ENCODE measurements around the gene MCOLN3.
"Not testable (repeated sequence)": the region's sequence is repeated elsewhere in the genome, so short reads cannot be mapped to it uniquely, and the experiment has no call there.

The MCOLN3 gene

GRCh38 chr1:85024736-85025135, 23.6 kb downstream of the MCOLN3 start:
- H3K27ac ChIP-seq (ENCODE audit: low read depth, low read length): no peak overlapping the region
- H3K4me1 ChIP-seq (ENCODE audit: control insufficient read depth in 1 of 2, insufficient read depth in 2 of 2, low read length in 2 of 2): no peaks in the 10 kb centered on the region
- H3K4me3 ChIP-seq (ENCODE audit: low read depth in 1 of 2, low read length in 2 of 2): no peak overlapping the region
- H3K27me3 ChIP-seq (ENCODE audit: control insufficient read depth in 1 of 2, insufficient read depth in 2 of 2, low read length in 2 of 2): no peaks in the 10 kb centered on the region
- H3K9me3 ChIP-seq (ENCODE audit: control insufficient read depth in 1 of 2, low read length in 2 of 2): no peaks in the 10 kb centered on the region
- no peak overlapping the region for H3K9ac ChIP-seq (ENCODE audit: low read depth in 1 of 2, low read length in 2 of 2)
- H3K36me3 ChIP-seq (ENCODE audit: control insufficient read depth in 1 of 2, insufficient read depth in 2 of 2, low read length in 2 of 2): peaks cover 0 to 4% of the 10 kb centered on the region in 2 donors

DNA sequence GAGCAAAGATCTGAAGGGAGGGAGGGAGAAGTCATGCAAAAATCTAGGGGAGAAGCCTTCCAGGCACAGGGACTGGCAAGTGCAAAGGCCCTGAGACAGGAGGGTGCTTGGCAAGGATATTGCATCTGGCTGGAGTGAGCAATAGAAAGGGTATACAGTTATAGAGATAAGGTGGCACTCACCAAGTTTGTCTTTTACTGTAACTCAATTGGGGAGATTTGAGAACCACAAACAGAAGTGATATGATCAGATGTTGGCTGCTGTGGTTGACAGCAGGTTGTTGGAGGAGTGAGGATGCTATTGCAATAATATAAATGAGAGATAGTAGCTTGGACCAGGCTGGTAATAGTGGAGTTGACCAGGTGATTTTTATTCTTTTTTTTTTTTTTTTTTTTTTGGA, 25.6 kb downstream of the MCOLN3 start:
- H3K9ac ChIP-seq (ENCODE audit: low read depth in 1 of 2, low read length in 2 of 2): no peak overlapping the region
- no peak overlapping the region for H3K4me3 ChIP-seq (ENCODE audit: low read depth in 1 of 2, low read length in 2 of 2)
- H3K36me3 ChIP-seq (ENCODE audit: control insufficient read depth in 1 of 2, insufficient read depth in 2 of 2, low read length in 2 of 2): peaks cover 0 to 4% of the 10 kb centered on the region in 2 donors
- no peaks in the 10 kb centered on the region for H3K4me1 ChIP-seq (ENCODE audit: control insufficient read depth in 1 of 2, insufficient read depth in 2 of 2, low read length in 2 of 2)
- no peak overlapping the region for H3K27ac ChIP-seq (ENCODE audit: low read depth, low read length)
- H3K27me3 ChIP-seq (ENCODE audit: control insufficient read depth in 1 of 2, insufficient read depth in 2 of 2, low read length in 2 of 2): no peaks in the 10 kb centered on the region
- H3K9me3 ChIP-seq (ENCODE audit: control insufficient read depth in 1 of 2, low read length in 2 of 2): no peaks in the 10 kb centered on the region

DNA sequence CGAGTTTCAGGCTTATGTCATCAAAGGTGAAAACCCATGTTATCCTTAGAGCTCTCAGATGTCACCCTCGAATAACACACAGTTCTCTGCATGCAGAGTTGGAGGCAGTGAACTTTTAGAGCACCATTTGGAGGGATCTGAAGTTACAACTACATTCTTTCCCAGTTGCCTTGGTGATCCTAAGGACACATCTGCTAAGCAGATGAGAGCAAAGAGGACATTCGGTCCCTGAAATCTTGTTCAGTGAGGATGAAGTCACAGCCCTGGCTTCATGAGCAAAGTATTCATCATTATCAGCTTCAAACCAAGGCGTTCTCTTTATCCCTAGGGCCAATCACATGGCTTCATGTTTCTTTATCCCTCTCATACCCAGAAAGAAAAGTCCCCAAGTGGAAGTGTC, 28.3 kb downstream of the MCOLN3 start:
- Histone ChIP-seq H3K9me3 (ENCODE audit: control insufficient read depth in 1 of 2, low read length in 2 of 2) (no peaks in the 10 kb centered on the region), H3K4me3 (ENCODE audit: low read depth in 1 of 2, low read length in 2 of 2) (no peak overlapping the region), H3K27me3 (ENCODE audit: control insufficient read depth in 1 of 2, insufficient read depth in 2 of 2, low read length in 2 of 2) (no peaks in the 10 kb centered on the region), H3K27ac (ENCODE audit: low read depth, low read length) (no peak overlapping the region), H3K36me3 (ENCODE audit: control insufficient read depth in 1 of 2, insufficient read depth in 2 of 2, low read length in 2 of 2) (peaks cover 0 to 4% of the 10 kb centered on the region in 2 donors), H3K9ac (ENCODE audit: low read depth in 1 of 2, low read length in 2 of 2) (no peak overlapping the region), H3K4me1 (ENCODE audit: control insufficient read depth in 1 of 2, insufficient read depth in 2 of 2, low read length in 2 of 2) (no peaks in the 10 kb centered on the region)

- H3K9ac ChIP-seq (ENCODE audit: low read depth in 1 of 2, low read length in 2 of 2): no peak overlapping the region
- no peak overlapping the region for H3K4me3 ChIP-seq (ENCODE audit: low read depth in 1 of 2, low read length in 2 of 2)
- H3K36me3 ChIP-seq (ENCODE audit: control insufficient read depth in 1 of 2, insufficient read depth in 2 of 2, low read length in 2 of 2): no peaks in the 10 kb centered on the region
- no peaks in the 10 kb centered on the region for H3K4me1 ChIP-seq (ENCODE audit: control insufficient read depth in 1 of 2, insufficient read depth in 2 of 2, low read length in 2 of 2)
- H3K27ac ChIP-seq (ENCODE audit: low read depth, low read length): no peak overlapping the region
- no peaks in the 10 kb centered on the region for H3K9me3 ChIP-seq (ENCODE audit: control insufficient read depth in 1 of 2, low read length in 2 of 2)
- H3K27me3 ChIP-seq (ENCODE audit: control insufficient read depth in 1 of 2, insufficient read depth in 2 of 2, low read length in 2 of 2): no peaks in the 10 kb centered on the region
These were observed 32.5 kb downstream of the MCOLN3 start for GRCh38 chr1:85015826-85016225.

GRCh38 chr1:85005641-85006040, 42.7 kb downstream of the MCOLN3 start:
- not testable (repeated sequence) for H3K9me3 ChIP-seq (ENCODE audit: control insufficient read depth in 1 of 2, low read length in 2 of 2); H3K4me1 ChIP-seq (ENCODE audit: control insufficient read depth in 1 of 2, insufficient read depth in 2 of 2, low read length in 2 of 2)

GRCh38 chr1:85001742-85002141, 46.6 kb downstream of the MCOLN3 start:
- Histone ChIP-seq H3K9ac (ENCODE audit: low read depth in 1 of 2, low read length in 2 of 2) (no peak overlapping the region), H3K4me1 (ENCODE audit: control insufficient read depth in 1 of 2, insufficient read depth in 2 of 2, low read length in 2 of 2) (peaks cover 5 to 18% of the 10 kb centered on the region in 2 donors), H3K36me3 (ENCODE audit: control insufficient read depth in 1 of 2, insufficient read depth in 2 of 2, low read length in 2 of 2) (no peaks in the 10 kb centered on the region), H3K27me3 (ENCODE audit: control insufficient read depth in 1 of 2, insufficient read depth in 2 of 2, low read length in 2 of 2) (peaks cover 25 to 29% of the 10 kb centered on the region in 2 donors), H3K27ac (ENCODE audit: low read depth, low read length) (no peak overlapping the region), H3K9me3 (ENCODE audit: control insufficient read depth in 1 of 2, low read length in 2 of 2) (no peaks in the 10 kb centered on the region), H3K4me3 (ENCODE audit: low read depth in 1 of 2, low read length in 2 of 2) (no peak overlapping the region)

More at GRCh38 chr1:85005641-85006040, 42.7 kb downstream of the MCOLN3 start:
- not testable (repeated sequence) for H3K36me3 ChIP-seq (ENCODE audit: control insufficient read depth in 1 of 2, insufficient read depth in 2 of 2, low read length in 2 of 2); H3K27me3 ChIP-seq (ENCODE audit: control insufficient read depth in 1 of 2, insufficient read depth in 2 of 2, low read length in 2 of 2); H3K27ac ChIP-seq (ENCODE audit: low read depth, low read length); H3K9ac ChIP-seq (ENCODE audit: low read depth in 1 of 2, low read length in 2 of 2); H3K4me3 ChIP-seq (ENCODE audit: low read depth in 1 of 2, low read length in 2 of 2)

- no peaks in the 10 kb centered on the region for H3K9me3 ChIP-seq (ENCODE audit: control insufficient read depth in 1 of 2, low read length in 2 of 2)
- H3K27ac ChIP-seq (ENCODE audit: low read depth, low read length): no peak overlapping the region
- peak overlapping the region; percentile 56 to 72 for H3K4me3 ChIP-seq (ENCODE audit: low read depth in 1 of 2, low read length in 2 of 2)
- H3K27me3 ChIP-seq (ENCODE audit: control insufficient read depth in 1 of 2, insufficient read depth in 2 of 2, low read length in 2 of 2): peaks cover 34% of the 10 kb centered on the region in 2 donors
- peak overlapping the region in 1 of 2 donors; percentile 12 for H3K9ac ChIP-seq (ENCODE audit: low read depth in 1 of 2, low read length in 2 of 2)
- H3K4me1 ChIP-seq (ENCODE audit: control insufficient read depth in 1 of 2, insufficient read depth in 2 of 2, low read length in 2 of 2): peaks cover 13 to 23% of the 10 kb centered on the region in 2 donors
- no peaks in the 10 kb centered on the region for H3K36me3 ChIP-seq (ENCODE audit: control insufficient read depth in 1 of 2, insufficient read depth in 2 of 2, low read length in 2 of 2)
These were observed 49.5 kb downstream of the MCOLN3 start for GRCh38 chr1:84998642-84999280.

DNA sequence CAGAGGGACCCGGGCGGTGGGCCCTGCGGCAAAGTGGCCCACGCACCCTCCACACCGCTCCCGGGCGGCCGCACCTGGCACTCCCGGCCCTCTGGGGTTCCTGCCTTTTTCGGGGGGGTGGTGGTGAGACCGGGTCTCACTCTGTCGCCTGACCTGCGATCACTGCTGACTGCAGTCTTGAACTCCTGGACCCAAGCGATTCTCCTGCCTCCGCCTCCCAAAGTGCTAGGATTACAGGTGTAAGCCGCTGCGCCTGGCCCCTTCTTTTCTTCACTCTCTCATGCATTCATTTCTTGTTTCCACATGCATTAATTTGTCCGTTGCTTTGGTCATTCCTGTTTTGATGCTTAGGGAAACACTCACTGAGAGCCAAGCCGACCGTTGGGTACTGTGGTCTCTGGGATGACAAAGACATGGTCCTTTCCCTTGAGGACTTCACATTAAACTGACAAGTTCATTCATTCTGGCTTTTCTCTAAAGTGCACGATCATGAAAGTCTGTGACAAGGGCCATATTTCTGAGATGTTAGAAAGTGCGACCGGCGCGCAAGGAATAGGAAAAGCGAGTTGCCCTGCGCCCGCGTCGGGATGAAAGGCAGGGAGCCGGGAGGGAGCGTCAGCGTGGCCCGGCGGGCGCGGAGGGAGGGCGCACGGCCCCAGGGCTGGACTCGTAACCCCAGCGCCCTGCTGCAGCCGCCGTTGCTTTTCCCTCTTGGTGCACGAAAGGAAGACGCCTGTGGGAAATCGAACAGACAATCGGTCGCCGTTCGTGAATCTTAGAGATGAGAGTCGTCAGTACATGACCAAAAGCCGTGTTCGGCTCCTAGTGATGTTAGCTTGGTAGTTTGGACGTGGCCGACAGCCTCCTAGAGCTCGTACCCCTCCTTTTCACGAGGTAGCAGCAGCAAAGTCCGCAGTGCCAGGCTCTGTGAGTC, 50.4 kb downstream of the MCOLN3 start:
- H3K27ac ChIP-seq (ENCODE audit: low read depth, low read length): no peak overlapping the region
- peaks cover 13 to 23% of the 10 kb centered on the region in 2 donors for H3K4me1 ChIP-seq (ENCODE audit: control insufficient read depth in 1 of 2, insufficient read depth in 2 of 2, low read length in 2 of 2)
- no peaks in the 10 kb centered on the region for H3K9me3 ChIP-seq (ENCODE audit: control insufficient read depth in 1 of 2, low read length in 2 of 2)
- peak overlapping the region; percentile 12 to 46 for H3K9ac ChIP-seq (ENCODE audit: low read depth in 1 of 2, low read length in 2 of 2)
- H3K4me3 ChIP-seq (ENCODE audit: low read depth in 1 of 2, low read length in 2 of 2): peak overlapping the region; percentile 56 to 72
- H3K36me3 ChIP-seq (ENCODE audit: control insufficient read depth in 1 of 2, insufficient read depth in 2 of 2, low read length in 2 of 2): no peaks in the 10 kb centered on the region
- peaks cover 30 to 34% of the 10 kb centered on the region in 2 donors for H3K27me3 ChIP-seq (ENCODE audit: control insufficient read depth in 1 of 2, insufficient read depth in 2 of 2, low read length in 2 of 2)

DNA sequence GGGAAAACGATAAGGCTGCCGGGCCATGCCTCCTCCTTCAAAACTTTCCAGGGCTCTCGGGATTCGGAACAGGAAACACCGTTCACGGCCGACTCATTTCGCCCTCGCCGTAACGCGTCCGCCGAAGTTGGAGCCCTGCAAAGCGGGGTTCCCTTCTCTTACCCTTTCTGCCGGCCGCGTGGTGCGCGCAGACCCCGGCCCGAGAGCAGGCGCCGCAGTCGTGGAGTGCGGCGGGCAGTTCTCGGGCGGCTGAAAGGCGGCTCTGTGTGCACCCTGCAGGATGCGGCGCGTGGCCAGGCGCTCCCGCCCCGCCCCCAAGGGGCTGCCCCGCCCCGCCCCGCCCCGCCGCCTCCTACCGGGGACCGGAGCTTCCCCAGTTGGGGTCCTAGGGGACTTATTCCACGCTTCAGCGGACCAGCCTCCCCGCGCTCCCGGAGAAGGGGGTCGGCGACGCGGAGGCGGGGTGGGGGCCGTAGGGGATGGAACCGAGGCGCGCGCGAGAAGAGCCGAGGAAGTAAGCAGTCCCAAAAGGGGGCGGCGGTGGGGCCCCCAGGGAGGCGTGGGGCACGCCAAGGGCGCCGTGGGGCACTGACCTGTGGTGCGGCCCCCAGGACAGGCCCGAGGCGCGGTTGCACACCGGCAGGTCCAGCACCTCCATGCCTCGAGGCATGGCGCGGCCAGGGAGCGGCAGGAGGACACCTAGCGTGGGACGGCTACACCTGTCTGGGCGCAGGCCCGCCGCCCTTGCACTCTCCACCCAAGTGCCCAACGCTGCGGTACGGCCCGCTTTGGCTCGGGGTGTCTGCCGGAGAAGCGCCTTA, 51.2 kb downstream of the MCOLN3 start, which contains the start of gene MCOLN2:
Gene MCOLN2 (minus strand): TSS at position 268 of the 821 bp plus-strand sequence. CDS start 241 bp downstream, at position 27.
- no peaks in the 10 kb centered on the region for H3K36me3 ChIP-seq (ENCODE audit: control insufficient read depth in 1 of 2, insufficient read depth in 2 of 2, low read length in 2 of 2)
- H3K27me3 ChIP-seq (ENCODE audit: control insufficient read depth in 1 of 2, insufficient read depth in 2 of 2, low read length in 2 of 2): peaks cover 30 to 34% of the 10 kb centered on the region in 2 donors
- H3K27ac ChIP-seq (ENCODE audit: low read depth, low read length): no peak within 1 kb of the TSS
- H3K9ac ChIP-seq (ENCODE audit: low read depth in 1 of 2, low read length in 2 of 2): peak within 1 kb of the TSS; percentile 44 to 46
- H3K4me1 ChIP-seq (ENCODE audit: control insufficient read depth in 1 of 2, insufficient read depth in 2 of 2, low read length in 2 of 2): peaks cover 13 to 23% of the 10 kb centered on the region in 2 donors
- no peaks in the 10 kb centered on the region for H3K9me3 ChIP-seq (ENCODE audit: control insufficient read depth in 1 of 2, low read length in 2 of 2)
- peak within 1 kb of the TSS; percentile 71 to 74 for H3K4me3 ChIP-seq (ENCODE audit: low read depth in 1 of 2, low read length in 2 of 2)

Measured in duodenal mucosa (tissue), 2 donors.